ENCODE data around the gene TMEM82.

Gene TMEM82

GRCh38 chr1:15720861-15721260 lies 21.4 kb upstream of the TMEM82 start:
- no peak for DNase-seq (ENCODE audit: low read depth in 2 of 2)

DNA sequence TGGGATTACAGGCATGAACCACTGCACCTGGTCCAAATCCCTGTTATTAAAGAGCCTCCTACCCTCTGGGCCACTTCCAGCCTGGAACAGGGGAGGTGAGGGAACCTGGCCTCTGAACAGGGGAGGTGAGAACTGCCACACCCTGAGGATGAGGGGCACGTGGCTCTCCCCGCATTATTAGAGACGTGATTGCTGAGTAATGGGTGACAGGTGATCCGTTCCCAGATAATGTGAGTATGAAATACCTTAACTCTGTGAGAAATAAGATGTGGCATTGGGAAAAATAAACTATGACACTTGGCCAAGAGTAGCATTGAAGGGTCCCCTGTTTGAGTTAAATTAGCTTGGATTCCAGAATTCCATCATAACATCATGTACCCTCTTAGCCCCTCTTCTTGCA lies 19.9 kb upstream of the TMEM82 start:
- no peak for DNase-seq (ENCODE audit: low read depth in 2 of 2)

DNA sequence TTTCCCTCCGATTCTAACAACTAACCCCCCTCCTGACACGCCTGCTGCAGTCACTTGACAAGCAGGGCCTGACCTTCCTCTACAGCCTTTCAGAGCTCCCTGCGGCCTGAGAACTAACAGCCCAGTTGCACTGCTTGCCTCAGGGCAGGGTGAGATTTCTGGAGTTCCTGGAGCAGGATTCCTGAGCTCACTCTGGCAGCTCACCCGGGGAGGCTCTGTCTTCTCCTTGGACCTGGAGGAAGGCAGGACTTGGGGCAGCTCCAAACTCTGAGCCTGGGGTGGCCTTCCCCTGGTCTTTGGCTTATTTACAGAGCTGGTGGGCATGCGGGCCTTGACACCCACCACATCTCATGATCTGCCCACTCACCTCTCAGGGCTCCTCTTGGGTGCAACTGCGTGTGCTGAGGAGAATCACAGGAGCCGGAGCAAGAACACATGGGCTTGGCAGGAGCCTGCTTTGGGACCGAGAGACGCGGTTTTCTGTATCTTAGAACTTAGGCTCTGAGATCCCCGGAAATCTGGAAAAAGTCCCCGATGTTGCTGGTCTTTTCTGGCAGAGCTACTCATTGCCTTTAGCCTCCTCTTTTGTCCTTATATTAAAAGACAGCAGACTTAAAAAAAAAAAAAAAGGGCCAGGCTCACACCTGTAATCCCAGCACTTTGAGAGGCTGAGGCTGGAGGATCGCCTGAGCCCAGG lies 19.3 kb upstream of the TMEM82 start:
- DNase-seq (ENCODE audit: low read depth in 2 of 2): no peak

DNA sequence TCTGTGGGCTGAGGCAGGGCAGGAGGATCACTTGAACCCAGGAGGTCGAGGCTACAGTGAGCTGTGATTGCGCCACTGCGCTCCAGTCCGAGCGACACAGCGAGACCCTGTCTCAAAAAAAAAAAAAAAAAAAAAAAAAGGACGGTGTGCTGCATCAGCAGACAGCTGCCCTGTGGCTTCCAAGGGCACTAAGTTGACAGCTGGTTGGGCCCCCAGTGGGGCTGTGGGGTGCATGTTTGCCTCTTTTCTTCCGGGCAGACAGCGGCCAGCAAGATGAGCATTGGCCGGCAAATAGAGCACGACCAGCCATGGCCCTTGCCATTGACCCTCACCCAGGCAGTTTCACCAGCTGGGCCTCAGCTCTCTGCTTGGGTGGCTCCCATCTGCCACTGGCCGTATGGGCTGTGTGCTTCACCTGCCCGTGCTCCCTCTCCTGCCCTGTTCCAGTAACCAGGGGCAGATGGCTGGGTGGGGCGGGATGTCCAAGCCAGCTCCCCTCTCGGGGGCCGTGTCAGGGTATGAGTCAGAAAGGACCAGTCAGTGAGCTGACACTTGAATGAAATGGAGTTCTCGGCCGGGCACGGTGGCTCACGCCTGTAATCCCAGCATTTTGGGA lies 18.6 kb upstream of the TMEM82 start:
- no peak for DNase-seq (ENCODE audit: low read depth in 2 of 2)

- no peak for DNase-seq (ENCODE audit: low read depth in 2 of 2)
These were observed 17.1 kb upstream of the TMEM82 start for GRCh38 chr1:15724949-15725880.

DNA sequence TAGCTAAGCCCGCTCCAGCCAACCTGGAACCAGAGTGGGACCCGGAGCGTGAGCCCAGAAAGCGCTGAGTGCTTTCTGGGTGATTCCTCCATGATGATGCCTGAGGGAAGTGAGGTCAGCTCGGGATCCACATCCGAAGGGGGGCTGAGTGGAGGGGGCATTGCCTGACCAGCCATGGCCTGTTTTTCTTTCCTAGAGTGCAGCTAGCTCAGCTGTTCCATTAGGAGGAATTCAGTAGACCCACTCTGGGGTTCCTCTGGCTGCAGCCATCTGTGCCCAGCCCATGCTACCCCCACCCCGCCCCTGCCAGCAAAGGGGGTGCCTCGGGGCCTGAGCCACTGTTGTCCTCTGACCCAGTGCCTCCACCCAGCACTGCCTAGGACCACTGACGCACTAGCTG lies 15.8 kb upstream of the TMEM82 start:
- DNase-seq (ENCODE audit: low read depth in 2 of 2): no peak

DNA sequence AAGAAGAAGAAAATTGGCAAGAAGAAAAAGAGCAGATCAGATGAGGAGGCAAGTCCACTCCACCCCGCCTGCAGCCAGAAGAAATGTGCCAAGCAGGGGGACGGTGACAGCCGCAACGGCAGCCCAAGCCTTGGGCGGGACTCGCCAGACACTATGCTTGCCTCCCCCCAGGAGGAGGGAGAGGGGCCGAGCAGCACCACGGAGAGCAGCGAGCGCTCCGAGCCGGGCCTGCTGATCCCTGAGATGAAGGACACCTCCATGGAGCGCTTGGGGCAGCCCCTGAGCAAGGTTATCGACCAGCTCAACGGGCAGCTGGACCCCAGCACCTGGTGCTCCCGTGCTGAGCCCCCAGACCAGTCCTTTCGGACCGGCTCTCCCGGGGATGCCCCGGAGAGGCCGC lies 15.3 kb upstream of the TMEM82 start:
- no peak for DNase-seq (ENCODE audit: low read depth in 2 of 2)

DNA sequence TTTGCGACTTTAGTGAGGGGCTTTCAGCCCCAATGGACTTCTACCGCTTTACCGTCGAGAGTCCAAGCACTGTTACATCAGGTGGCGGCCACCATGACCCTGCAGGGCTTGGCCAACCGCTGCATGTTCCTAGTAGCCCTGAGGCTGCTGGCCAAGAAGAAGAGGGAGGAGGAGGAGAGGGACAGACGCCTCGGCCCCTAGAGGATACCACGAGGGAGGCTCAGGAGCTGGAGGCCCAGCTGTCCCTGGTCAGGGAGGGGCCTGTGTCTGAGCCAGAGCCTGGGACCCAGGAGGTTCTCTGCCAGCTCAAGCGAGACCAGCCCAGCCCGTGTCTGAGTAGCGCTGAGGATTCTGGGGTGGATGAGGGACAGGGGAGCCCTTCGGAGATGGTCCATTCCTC lies 14.9 kb upstream of the TMEM82 start:
- no peak for DNase-seq (ENCODE audit: low read depth in 2 of 2)

DNA sequence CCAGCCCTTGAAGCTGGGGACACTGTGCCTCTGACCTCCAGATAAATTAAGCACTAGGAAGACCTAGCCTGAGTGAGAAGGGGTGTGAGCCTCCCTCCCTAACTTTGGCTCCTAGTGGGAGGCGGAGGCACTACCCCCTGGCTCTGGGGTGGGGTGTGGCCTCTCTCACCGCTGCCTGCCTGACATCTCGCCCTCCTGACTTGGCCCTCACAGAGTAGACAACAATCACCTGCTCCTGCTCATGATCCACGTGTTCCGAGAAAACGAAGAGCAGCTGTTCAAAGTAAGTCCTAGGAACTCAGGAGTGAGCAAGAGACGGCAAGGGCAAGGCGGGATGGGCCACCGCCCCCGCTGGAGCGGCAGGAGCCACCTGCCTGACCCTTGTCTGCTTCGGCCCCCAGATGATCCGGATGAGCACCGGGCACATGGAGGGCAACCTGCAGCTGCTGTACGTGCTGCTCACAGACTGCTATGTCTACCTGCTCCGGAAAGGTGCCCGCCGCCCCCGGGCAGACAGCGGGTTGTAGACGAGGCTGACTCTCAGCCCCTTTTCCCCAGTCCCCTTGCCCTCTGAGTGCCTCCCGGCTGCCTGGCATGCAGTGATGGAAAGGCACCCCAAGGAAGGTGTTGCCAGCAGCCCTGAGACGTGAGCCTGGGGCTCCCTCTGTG lies 14.3 kb upstream of the TMEM82 start:
- DNase-seq (ENCODE audit: low read depth in 2 of 2): no peak

- no peak for DNase-seq (ENCODE audit: low read depth in 2 of 2)
These were observed 13.2 kb upstream of the TMEM82 start for GRCh38 chr1:15728937-15729657.

GRCh38 chr1:15730423-15730822 lies 11.9 kb upstream of the TMEM82 start:
- DNase-seq (ENCODE audit: low read depth in 2 of 2): no peak

DNA sequence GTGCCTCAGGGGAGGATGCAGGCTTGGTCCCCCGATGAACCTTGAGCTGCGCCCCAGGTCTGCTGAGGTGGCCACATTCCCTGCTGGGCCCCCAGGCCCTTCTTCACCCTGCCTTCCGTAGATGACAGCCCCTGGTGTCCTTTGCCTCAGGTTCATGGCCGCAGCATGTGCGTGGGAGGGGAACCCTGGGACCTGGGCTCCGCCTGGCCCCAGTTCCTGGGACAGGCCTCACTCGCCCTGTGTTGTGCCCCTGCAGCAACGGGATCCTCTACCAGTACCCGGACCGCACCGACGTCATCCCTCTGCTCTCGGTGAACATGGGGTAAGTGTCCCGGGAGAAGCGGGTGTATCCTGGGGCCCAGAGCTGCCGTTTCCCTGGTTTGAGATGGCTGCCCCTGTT lies 11.4 kb upstream of the TMEM82 start:
- no peak for DNase-seq (ENCODE audit: low read depth in 2 of 2)

- no peak for DNase-seq (ENCODE audit: low read depth in 2 of 2)
These were observed 10.3 kb upstream of the TMEM82 start for GRCh38 chr1:15731735-15732685.

- DNase-seq (ENCODE audit: low read depth in 2 of 2): no peak
These were observed 9.6 kb upstream of the TMEM82 start for GRCh38 chr1:15732686-15733081.

- no peak for DNase-seq (ENCODE audit: low read depth in 2 of 2)
These were observed 9.0 kb upstream of the TMEM82 start for GRCh38 chr1:15733218-15733725.

DNA sequence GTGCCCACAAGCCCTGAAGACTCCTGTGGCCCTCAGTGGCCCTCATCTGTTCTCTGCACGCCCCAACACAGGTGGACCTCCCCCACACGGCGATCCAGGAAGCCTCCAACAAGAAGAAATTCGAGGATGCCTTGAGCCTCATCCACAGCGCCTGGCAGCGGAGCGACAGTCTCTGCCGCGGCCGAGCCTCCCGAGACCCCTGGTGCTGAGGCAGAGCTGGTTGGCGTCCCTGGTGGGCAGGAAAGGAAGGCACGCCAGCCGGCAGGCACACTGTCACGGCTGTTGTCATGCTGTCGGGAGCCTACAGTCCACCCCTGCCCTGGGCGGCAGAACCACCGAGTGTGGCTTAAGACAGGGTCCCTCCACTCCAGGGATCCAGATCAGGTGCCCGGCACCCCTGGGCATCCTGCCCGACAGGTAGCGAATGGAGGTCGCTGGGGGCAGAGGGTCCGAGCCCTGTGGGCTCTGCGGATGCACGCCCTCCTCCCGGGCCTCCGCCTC lies 8.5 kb upstream of the TMEM82 start:
- no peak for DNase-seq (ENCODE audit: low read depth in 2 of 2)

- DNase-seq (ENCODE audit: low read depth in 2 of 2): no peak
These were observed 8.0 kb upstream of the TMEM82 start for GRCh38 chr1:15734296-15734695.

- DNase-seq (ENCODE audit: low read depth in 2 of 2): no peak
These were observed 7.4 kb upstream of the TMEM82 start for GRCh38 chr1:15734901-15735300.

DNA sequence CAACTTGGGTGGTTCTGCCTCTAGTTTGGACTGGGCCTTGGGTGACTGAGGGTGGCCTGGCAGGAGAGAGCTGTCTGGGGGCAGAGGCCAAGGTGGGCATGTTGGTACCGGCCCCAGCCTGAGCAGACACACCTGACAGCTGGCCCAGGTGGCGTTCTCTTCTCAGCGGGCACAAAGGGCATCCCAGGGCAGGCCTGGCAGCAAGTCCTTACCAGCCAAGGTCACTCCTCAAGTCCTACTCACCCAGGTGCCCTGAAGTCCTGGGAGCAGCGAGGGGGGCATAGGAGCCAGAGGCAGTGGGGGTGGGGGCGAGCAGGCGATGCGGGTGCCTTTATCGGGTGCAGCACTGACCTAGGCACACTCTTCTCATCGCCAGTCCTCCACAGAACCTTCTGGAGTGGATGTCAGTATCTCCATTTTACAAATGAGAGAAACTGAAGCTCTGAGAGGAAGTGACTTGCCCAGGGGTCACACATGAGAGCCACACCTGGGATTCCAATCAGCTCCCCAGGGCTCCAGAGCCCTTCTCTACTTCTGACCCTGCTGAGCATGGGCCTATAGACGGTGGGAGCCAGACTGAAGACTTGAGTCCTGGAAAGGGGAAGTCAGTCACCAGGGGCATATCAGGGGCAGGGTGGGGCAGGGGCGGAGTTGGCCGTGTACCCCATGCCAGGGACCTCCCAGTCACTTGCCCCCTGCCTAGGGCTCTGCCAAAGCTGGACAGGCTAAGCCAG lies 6.8 kb upstream of the TMEM82 start:
- no peak for DNase-seq (ENCODE audit: low read depth in 2 of 2)
